Activated naive CD4-positive, alpha-beta T cell (primary cell): Measurements from ENCODE around the gene CHKB.

Source experiments
- DNase-seq, 4 experiments: peaks; one replicate each; lab custom pipeline; 2025; lab: John Stamatoyannopoulos, UW

The CHKB gene

GRCh38 chr22:50531546-50531961, 51.1 kb downstream of the CHKB start:
- DNase-seq = peak in 2 of 4 experiments; percentile 56 to 63

GRCh38 chr22:50530877-50531545, 51.6 kb downstream of the CHKB start:
- DNase-seq = peak; percentile 41 to 69 (median 60)

- no peak for DNase-seq
These were observed 52.1 kb downstream of the CHKB start for GRCh38 chr22:50530580-50530876.

GRCh38 chr22:50529897-50530579, 52.6 kb downstream of the CHKB start, which contains the start of gene TYMP:
Gene TYMP (minus strand): TSS chr22:50530012. CDS start chr22:50529709, 303 bp downstream.
- DNase-seq = peak in 2 of 4 experiments; percentile 34 to 60

- DNase-seq = no peak
These were observed 53.2 kb downstream of the CHKB start for GRCh38 chr22:50529416-50529896.
